SK-MEL-5 (cell line): ENCODE results near the gene MGRN1. TPM values are rescaled to one million over a fixed set of nuclear protein-coding genes. Genes with fewer than 3 reads are reported as not detected.
A peak's percentile ranks its signal among the peaks of the same experiment; 100 is the strongest.

Source experiments
- DNase-seq: peaks from one replicate; pipeline ENCODE4 v3.0.0-alpha.2; 2016; ENCODE audit warnings: low read depth, low spot score
- in situ Hi-C: cut with HindIII; loops from 2 replicates; pipeline ENCODE4 v1.10.0; 2016; ENCODE audit warnings: low sequenced_read_pairs, high pct_unique_total_duplicates, low pct_unique_long_range_greater_than_20kb
- total RNA-seq: library from RNA; depleted of rRNA; stranded (reverse); fragments of >200 nt; shearing (Covaris generic); gene quantifications from 2 replicates; pipeline ENCODE4 v1.2.3, GENCODE V29; 2014

Gene MGRN1
- total RNA-seq, 1 experiment from 2014 or later = 11.3 TPM

DNA sequence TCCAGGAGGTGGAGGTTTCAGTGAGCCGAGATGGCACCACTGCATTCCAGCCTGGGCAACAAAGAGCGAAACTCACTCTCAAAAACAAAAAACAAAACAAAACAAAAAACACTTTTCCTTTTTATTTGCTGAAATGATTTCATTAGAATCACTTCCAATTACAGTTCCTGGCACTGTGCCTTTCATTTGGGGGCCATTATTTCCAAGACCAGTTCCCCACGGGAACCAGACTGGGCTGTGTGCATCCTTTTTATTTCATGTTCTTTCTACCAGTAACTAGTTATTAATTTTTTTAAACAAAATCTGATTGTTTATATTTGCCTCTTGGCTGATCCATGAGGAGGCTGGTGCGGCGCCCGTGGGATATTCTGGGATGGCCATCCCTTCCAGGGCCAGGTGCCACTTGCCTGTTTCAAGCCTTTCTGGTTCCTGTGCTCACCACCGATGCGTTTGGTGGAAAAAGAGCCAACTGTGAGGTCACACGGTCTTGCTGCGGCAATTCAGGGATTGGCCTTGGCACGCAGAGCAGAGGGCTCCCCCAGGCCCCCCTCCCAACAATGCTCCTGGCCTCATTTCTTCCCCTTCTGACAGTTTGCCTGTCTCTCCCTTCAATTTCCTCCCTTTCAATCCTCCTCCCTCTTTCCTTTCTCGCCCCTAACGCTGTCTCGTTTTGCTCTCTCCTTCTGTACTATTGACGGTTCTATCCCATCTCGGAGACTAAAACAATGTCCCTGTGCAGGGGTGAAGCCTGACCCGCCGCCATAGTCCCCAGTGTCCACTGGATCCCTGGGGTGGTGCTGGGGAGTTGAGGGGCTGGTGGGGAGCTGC, 23.4 kb upstream of the MGRN1 start:
- in situ Hi-C loops = no loop called here
- DNase-seq = no peak

- in situ Hi-C loops = no loop called here
These were observed 22.8 kb upstream of the MGRN1 start for GRCh38 chr16:4601864-4602186.

GRCh38 chr16:4602331-4602730, 22.3 kb upstream of the MGRN1 start:
- in situ Hi-C loops = no loop called here
- no peak for DNase-seq

More at GRCh38 chr16:4601864-4602186, 22.8 kb upstream of the MGRN1 start:
- DNase-seq = no peak

- in situ Hi-C loops = no loop called here
- DNase-seq = no peak
These were observed 20.9 kb upstream of the MGRN1 start for GRCh38 chr16:4603624-4604170.

DNA sequence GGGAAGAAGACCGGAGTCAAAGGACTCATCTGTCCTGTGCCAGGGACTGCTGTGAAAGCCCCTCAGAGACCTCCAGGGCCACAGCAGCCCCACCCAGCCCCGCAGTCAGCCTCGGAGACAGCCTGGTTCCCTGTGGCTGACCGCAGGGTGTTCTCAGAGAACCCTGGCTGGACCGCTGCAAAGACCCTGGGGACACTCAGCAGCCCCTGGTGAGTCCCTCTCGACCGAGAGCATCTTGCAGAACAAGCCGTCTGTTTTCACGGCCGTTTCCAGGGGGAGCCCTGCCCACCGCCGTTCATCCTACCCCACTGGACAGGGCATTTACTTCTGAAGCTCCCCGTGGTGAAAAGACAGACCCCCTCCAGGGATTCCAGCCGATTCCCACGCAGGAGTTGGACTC, 20.2 kb upstream of the MGRN1 start:
- DNase-seq = no peak
- in situ Hi-C loops = no loop called here

DNA sequence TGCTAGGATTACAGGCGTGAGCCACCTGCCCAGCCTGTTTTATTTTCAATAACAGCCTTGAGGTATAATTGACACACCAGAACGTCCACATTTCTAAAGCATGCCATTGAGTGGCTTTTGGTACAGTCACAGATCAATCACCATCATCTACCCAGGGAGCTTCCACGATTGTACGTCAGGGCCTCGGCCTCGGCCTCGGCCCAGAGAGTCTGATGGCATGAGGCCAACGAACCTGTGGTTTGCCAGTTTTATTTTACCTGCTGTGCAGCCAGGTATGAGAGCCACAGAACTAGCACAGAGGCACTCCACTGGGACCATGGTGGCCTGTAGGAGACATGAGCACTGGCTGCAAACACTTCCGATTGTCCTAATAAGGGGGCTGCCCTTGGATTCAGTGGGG, 18.3 kb upstream of the MGRN1 start:
- no peak for DNase-seq
- in situ Hi-C loops = no loop called here

- no peak for DNase-seq
- in situ Hi-C loops = no loop called here
These were observed 16.6 kb upstream of the MGRN1 start for GRCh38 chr16:4607841-4608703.

DNA sequence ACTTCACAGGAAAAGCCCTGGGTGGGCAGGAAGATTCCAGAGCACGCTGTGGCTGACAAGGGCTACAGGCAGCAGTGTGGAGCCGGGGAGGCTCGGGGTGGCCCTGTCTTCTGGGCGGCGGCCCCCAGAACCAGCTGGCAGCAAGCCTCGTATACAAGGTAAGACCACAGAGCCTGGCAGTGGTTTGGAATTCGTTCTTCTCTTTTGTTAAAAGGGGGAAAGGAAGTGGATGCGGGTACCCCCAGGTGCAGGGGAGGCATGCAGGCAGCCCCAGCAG, 16.0 kb upstream of the MGRN1 start:
- in situ Hi-C loops = no loop called here

GRCh38 chr16:4609200-4610010, 15.2 kb upstream of the MGRN1 start:
- in situ Hi-C loops = no loop called here
- DNase-seq = no peak

More for the DNA sequence above, 16.0 kb upstream of the MGRN1 start:
- DNase-seq = no peak

- in situ Hi-C loops = no loop called here
- DNase-seq = no peak
These were observed 14.3 kb upstream of the MGRN1 start for GRCh38 chr16:4610011-4611005.

DNA sequence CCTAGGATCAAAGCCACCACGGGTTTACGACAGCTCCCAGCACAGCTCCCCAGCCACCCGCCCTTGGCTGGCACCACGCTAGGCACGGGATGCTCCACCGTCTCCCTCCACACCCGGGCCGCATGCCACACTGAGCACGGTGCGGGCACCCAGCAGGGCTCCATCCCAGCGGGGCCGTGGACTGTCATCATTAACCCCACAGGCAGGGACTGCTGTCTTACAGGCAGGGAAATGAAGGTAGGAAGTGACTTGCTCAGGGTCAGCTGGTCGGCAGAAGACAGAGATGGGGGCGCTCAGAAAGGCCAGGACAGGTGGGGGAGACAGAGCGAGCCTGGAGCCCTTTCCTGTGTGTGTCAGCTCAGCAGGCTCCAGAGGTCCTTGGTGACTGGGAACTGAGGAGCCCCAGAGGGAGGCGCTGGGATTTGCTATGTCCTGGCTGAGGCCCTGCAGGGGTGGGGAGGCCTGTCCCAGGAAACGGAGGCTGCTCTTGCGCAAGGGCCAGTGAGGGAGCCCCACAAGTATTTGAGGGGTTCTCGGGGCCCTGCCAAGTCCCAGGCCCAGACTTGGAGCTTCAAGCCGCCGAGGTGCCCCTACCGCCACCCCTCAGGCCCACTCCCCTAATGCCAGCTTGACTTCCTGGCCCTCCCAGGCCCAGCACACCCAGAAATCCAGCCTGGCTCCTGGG, 13.1 kb upstream of the MGRN1 start:
- in situ Hi-C loops = no loop called here
- DNase-seq = no peak

- peak; percentile 23 for DNase-seq
- in situ Hi-C loops = no loop called here
These were observed 12.1 kb upstream of the MGRN1 start for GRCh38 chr16:4612474-4612931.

- in situ Hi-C loops = no loop called here
- DNase-seq = no peak
These were observed 11.5 kb upstream of the MGRN1 start for GRCh38 chr16:4612977-4613635.

GRCh38 chr16:4613636-4614570, 10.7 kb upstream of the MGRN1 start:
- in situ Hi-C loops = no loop called here
- DNase-seq = peak; percentile 14
